Measurements from ENCODE around the gene AMPD3. TPM values are rescaled to one million over a fixed set of nuclear protein-coding genes. Genes with fewer than 3 reads are reported as not detected.

AMPD3 gene
- total and polyA plus RNA-seq, 2 donors (not counting 1 experiment from before 2014, with no cell fraction given), result 40.1 to 85.5 TPM

- Mint-ChIP-seq H3K27me3 (no peaks in the 10 kb centered on the region), H3K4me3 (no peak overlapping the region), H3K27ac (no peak overlapping the region), H3K4me1 (peaks cover 19% of the 10 kb centered on the region), H3K9me3 (ENCODE audit: insufficient read depth) (no peaks in the 10 kb centered on the region)
- no peak overlapping the region for H3K9ac ChIP-seq (ENCODE audit: low read length)
- H3K36me3 ChIP-seq (replicated peaks in 1 of 2; ENCODE audit: control extremely low read depth in 1 of 2, control insufficient read depth in 1 of 2, extremely low read depth in 1 of 2, insufficient read depth in 2 of 2, low read length in 1 of 2), result peaks cover 11 to 94% of the 10 kb centered on the region in 2 experiments
- TF ChIP-seq CTCF (IDR thresholded peaks at IDR 0.05), result no peak
- no peak for TF ChIP-seq EZH2 (IDR thresholded peaks at IDR 0.05; ENCODE audit: borderline replicate concordance, insufficient read depth, low read depth, low read length, poor library complexity, severe bottlenecking)
- 91% methylated on average over 9 of the region's 10 CpGs for WGBS (ENCODE audit: insufficient coverage)
- ChIA-PET POLR2A (no interaction called here), CTCF (interaction anchor here (0.8 to 1.4 kb wide), 2 partner anchors 83 to 132 kb away, joined by 3 read pairs; no protein-coding TSS in a partner anchor)
- ATAC-seq (ENCODE audit: low read depth) (no peak), DNase-seq (no peak)
- peaks cover 6% of the 10 kb centered on the region for H3K79me2 ChIP-seq (ENCODE audit: control insufficient read depth, insufficient read depth, low read length)
- H2AFZ ChIP-seq (ENCODE audit: insufficient read depth, low read depth, low read length, poor library complexity, severe bottlenecking), result no peak overlapping the region
- H3K4me1 ChIP-seq (ENCODE audit: control insufficient read depth in 2 of 2, insufficient read depth in 2 of 2, low read length in 2 of 2), result peaks cover 16% of the 10 kb centered on the region in 2 donors
- no peaks in the 10 kb centered on the region for H4K20me1 ChIP-seq (ENCODE audit: control insufficient read depth, insufficient read depth, low read length, poor library complexity, severe bottlenecking)
- no peak overlapping the region for H3K4me2 ChIP-seq (replicated peaks; ENCODE audit: low read depth, low read length, poor library complexity, severe bottlenecking)
- no peaks in the 10 kb centered on the region for H3K27me3 ChIP-seq (replicated peaks in 1 of 4; ENCODE audit: control extremely low read depth in 1 of 4, control insufficient read depth in 3 of 4, insufficient read depth in 4 of 4, low read length in 3 of 4)
- no peaks in the 10 kb centered on the region for H3K9me3 ChIP-seq (ENCODE audit: control extremely low read depth in 1 of 3, control insufficient read depth in 2 of 3, insufficient read depth in 1 of 3, low read length in 2 of 3)
- intact Hi-C loops (cut with micrococcal nuclease), result no loop called here
- H3K4me3 ChIP-seq (ENCODE audit: control extremely low read depth in 1 of 5, extremely low read depth in 1 of 5, insufficient read depth in 1 of 5, low read depth in 2 of 5, low read length in 4 of 5), result no peak overlapping the region
- no peak overlapping the region for H3K27ac ChIP-seq (ENCODE audit: low read length in 2 of 2)
Observed at GRCh38 chr11:10498426-10499250, 43.6 kb downstream of the AMPD3 start.

- Histone ChIP-seq H3K36me3 (replicated peaks in 1 of 2; ENCODE audit: control extremely low read depth in 1 of 2, control insufficient read depth in 1 of 2, extremely low read depth in 1 of 2, insufficient read depth in 2 of 2, low read length in 1 of 2) (peaks cover 9 to 88% of the 10 kb centered on the region in 2 experiments), H3K9me3 (ENCODE audit: control extremely low read depth in 1 of 3, control insufficient read depth in 2 of 3, insufficient read depth in 1 of 3, low read length in 2 of 3) (no peaks in the 10 kb centered on the region), H3K4me2 (replicated peaks; ENCODE audit: low read depth, low read length, poor library complexity, severe bottlenecking) (no peak overlapping the region), H3K27ac (ENCODE audit: low read length in 2 of 2) (no peak overlapping the region), H2AFZ (ENCODE audit: insufficient read depth, low read depth, low read length, poor library complexity, severe bottlenecking) (no peak overlapping the region), H4K20me1 (ENCODE audit: control insufficient read depth, insufficient read depth, low read length, poor library complexity, severe bottlenecking) (no peaks in the 10 kb centered on the region), H3K4me3 (ENCODE audit: control extremely low read depth in 1 of 5, extremely low read depth in 1 of 5, insufficient read depth in 1 of 5, low read depth in 2 of 5, low read length in 4 of 5) (no peak overlapping the region), H3K79me2 (ENCODE audit: control insufficient read depth, insufficient read depth, low read length) (peaks cover 14% of the 10 kb centered on the region), H3K9ac (ENCODE audit: low read length) (no peak overlapping the region), H3K27me3 (replicated peaks in 1 of 4; ENCODE audit: control extremely low read depth in 1 of 4, control insufficient read depth in 3 of 4, insufficient read depth in 4 of 4, low read length in 3 of 4) (no peaks in the 10 kb centered on the region), H3K4me1 (ENCODE audit: control insufficient read depth in 2 of 2, insufficient read depth in 2 of 2, low read length in 2 of 2) (peaks cover 21% of the 10 kb centered on the region in 2 donors)
- no peak for ATAC-seq (ENCODE audit: low read depth)
- no peak for TF ChIP-seq EZH2 (IDR thresholded peaks at IDR 0.05; ENCODE audit: borderline replicate concordance, insufficient read depth, low read depth, low read length, poor library complexity, severe bottlenecking)
- TF ChIP-seq CTCF (IDR thresholded peaks at IDR 0.05), result no peak
- Mint-ChIP-seq H3K9me3 (ENCODE audit: insufficient read depth) (no peaks in the 10 kb centered on the region), H3K4me1 (peaks cover 27% of the 10 kb centered on the region), H3K27me3 (no peaks in the 10 kb centered on the region), H3K27ac (no peak overlapping the region), H3K4me3 (no peak overlapping the region)
- WGBS (ENCODE audit: insufficient coverage), result 98% methylated on average over 5 of the region's 5 CpGs
- CTCF ChIA-PET, result no interaction called here
- POLR2A ChIA-PET, result interaction anchor here (1.1 kb wide), 1 partner anchor 11 kb away, joined by 3 read pairs; no protein-coding TSS in a partner anchor
- intact Hi-C loops (cut with micrococcal nuclease), result no loop called here
- no peak for DNase-seq
Observed at GRCh38 chr11:10499452-10499851, 44.4 kb downstream of the AMPD3 start.
